CD4-positive, alpha-beta T cell (primary cell): ENCODE data around the gene LMX1B. TPM values are rescaled to one million over a fixed set of nuclear protein-coding genes. Genes with fewer than 3 reads are reported as not detected.
"Not testable (repeated sequence)": the region's sequence is repeated elsewhere in the genome, so short reads cannot be mapped to it uniquely, and the experiment has no call there.

ENCODE experiments used
- ATAC-seq: fragments of 200-7000 bp; cut with Tn5 transposase; one replicate; pipeline ENCODE4 v1.10.0; 2022; ENCODE audit warnings: mild to moderate bottlenecking; ENCODE audit not compliant: poor library complexity
- CTCF ChIA-PET: fragments of 350-600 bp; sonication (Branson Sonifier 250); formaldehyde crosslinking; loops from one replicate; lab custom pipeline; 2021; ENCODE audit warnings: antibody characterized with exemption, inconsistent platforms; lab: Charles Lee
- POLR2A ChIA-PET: fragments of 350-600 bp; sonication (Branson Sonifier 250); formaldehyde crosslinking; loops from one replicate; lab custom pipeline; 2021; ENCODE audit warnings: antibody characterized with exemption, inconsistent platforms; lab: Charles Lee
- DNase-seq, 14 experiments: peaks; one replicate each; pipeline ENCODE4 v3.0.0-alpha.2; 2013 to 2020; ENCODE audit warnings: mixed read lengths in 2 of 14
- H3K27ac ChIP-seq, 2 donors: one replicate each; pipeline versions ENCODE4 v1.5.1 to v1.7.0; 2013; ENCODE audit warnings: low read length in 2 of 2, low read depth in 1 of 2, mild to moderate bottlenecking in 1 of 2
- H3K27me3 ChIP-seq, 2 experiments: 1 replicate in 1 of 2; 2 replicates in 1 of 2; pipeline versions ENCODE4 v1.6.1 to v1.7.0; 2013; ENCODE audit warnings: low read length in 2 of 2, control low read depth in 1 of 2, mild to moderate bottlenecking in 1 of 2, moderate library complexity in 1 of 2; ENCODE audit not compliant: insufficient read depth in 2 of 2, control insufficient read depth in 1 of 2
- H3K36me3 ChIP-seq: one replicate; pipeline ENCODE4 v1.6.1; 2013; ENCODE audit warnings: low read length, control low read depth; ENCODE audit not compliant: insufficient read depth
- H3K4me1 ChIP-seq: one replicate; pipeline ENCODE4 v1.6.1; 2013; ENCODE audit warnings: low read length, control low read depth; ENCODE audit not compliant: insufficient read depth
- H3K4me3 ChIP-seq: one replicate; pipeline ENCODE4 v1.5.1; 2013; ENCODE audit warnings: mild to moderate bottlenecking, low read length, moderate library complexity
- H3K9me3 ChIP-seq, 2 experiments: 1 replicate in 1 of 2; 2 replicates in 1 of 2; pipeline versions ENCODE4 v1.6.1 to v1.7.0; 2013; ENCODE audit warnings: low read length in 2 of 2, mild to moderate bottlenecking in 2 of 2, control low read depth in 1 of 2, moderate library complexity in 1 of 2; ENCODE audit not compliant: control insufficient read depth in 1 of 2, insufficient read depth in 1 of 2
- H3K27ac Mint-ChIP-seq: one replicate; pipeline ENCODE4 v1.8.0; 2020; ENCODE audit warnings: mixed read lengths
- H3K27me3 Mint-ChIP-seq: one replicate; pipeline ENCODE4 v1.8.0; 2021; ENCODE audit warnings: mixed read lengths
- H3K36me3 Mint-ChIP-seq: one replicate; pipeline ENCODE4 v1.8.0; 2021; ENCODE audit warnings: low read depth, mixed read lengths
- H3K4me1 Mint-ChIP-seq: one replicate; pipeline ENCODE4 v1.8.0; 2021; ENCODE audit warnings: low read depth, mixed read lengths
- H3K4me3 Mint-ChIP-seq: one replicate; pipeline ENCODE4 v1.8.0; 2020; ENCODE audit warnings: mild to moderate bottlenecking, mixed read lengths
- H3K9me3 Mint-ChIP-seq: one replicate; pipeline ENCODE4 v1.8.0; 2020; ENCODE audit warnings: mixed read lengths
- intact Hi-C, 2 experiments: fragments of 100-400 bp; cut with DNase I in 1 of 2; cut with micrococcal nuclease in 1 of 2; formaldehyde crosslinking; loops; one replicate each; pipeline versions ENCODE4 v1.15.1 to v1.9.0; 2023 to 2025; cut with DNase I, micrococcal nuclease
- total RNA-seq, 174 experiments: library from RNA in 2 of 174; stranded (reverse) in 2 of 174; gene quantifications; one replicate each; pipeline ENCODE4 v1.2.3 and lab custom pipeline; 2021 to 2026
- TF ChIP-seq, protein P1 (sequence below): fragments of 200-600 bp; IDR thresholded peaks from one replicate; pipeline ENCODE4 v1.8.0; 2022; ENCODE audit warnings: antibody characterized with exemption, mild to moderate bottlenecking

The LMX1B gene
- total RNA-seq, 2 experiments from 2014 or later: not detected

DNA sequence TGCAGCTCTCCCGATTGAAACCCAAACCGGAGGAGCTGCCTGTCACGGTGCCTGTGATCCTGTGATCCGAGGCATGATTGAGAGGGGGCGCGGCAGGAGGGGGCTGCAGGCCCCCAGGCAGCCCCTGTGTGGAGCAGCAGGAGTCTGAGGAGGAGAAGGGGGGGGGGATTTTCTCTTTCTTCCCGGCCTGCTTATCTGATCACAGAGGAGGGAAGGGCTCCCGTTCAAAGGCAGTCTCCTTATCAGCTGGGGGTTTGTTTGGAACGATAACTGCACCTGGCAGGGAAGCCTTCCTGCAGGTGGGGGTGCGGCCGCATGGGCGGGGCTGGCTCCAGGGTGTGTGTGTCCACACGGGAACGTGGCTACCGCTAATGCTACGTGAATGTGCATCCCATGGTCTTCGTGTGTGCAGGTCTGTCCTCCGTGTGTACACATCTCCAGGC, 38.4 kb downstream of the LMX1B start:
- intact Hi-C loops: no loop called here
- Mint-ChIP-seq H3K27me3 (peaks cover 83% of the 10 kb centered on the region), H3K36me3 (no peaks in the 10 kb centered on the region), H3K4me1 (no peaks in the 10 kb centered on the region), H3K9me3 (no peaks in the 10 kb centered on the region), H3K4me3 (no peak overlapping the region), H3K27ac (no peak overlapping the region)
- ChIA-PET POLR2A (no interaction called here), CTCF (no interaction called here)
- ATAC-seq (no peak), DNase-seq (no peak)
- peaks cover 33 to 64% of the 10 kb centered on the region in 2 experiments for H3K27me3 ChIP-seq
- H3K4me1 ChIP-seq: peaks cover 6% of the 10 kb centered on the region
- no peak overlapping the region for H3K4me3 ChIP-seq
- TF ChIP-seq, protein P1, sequence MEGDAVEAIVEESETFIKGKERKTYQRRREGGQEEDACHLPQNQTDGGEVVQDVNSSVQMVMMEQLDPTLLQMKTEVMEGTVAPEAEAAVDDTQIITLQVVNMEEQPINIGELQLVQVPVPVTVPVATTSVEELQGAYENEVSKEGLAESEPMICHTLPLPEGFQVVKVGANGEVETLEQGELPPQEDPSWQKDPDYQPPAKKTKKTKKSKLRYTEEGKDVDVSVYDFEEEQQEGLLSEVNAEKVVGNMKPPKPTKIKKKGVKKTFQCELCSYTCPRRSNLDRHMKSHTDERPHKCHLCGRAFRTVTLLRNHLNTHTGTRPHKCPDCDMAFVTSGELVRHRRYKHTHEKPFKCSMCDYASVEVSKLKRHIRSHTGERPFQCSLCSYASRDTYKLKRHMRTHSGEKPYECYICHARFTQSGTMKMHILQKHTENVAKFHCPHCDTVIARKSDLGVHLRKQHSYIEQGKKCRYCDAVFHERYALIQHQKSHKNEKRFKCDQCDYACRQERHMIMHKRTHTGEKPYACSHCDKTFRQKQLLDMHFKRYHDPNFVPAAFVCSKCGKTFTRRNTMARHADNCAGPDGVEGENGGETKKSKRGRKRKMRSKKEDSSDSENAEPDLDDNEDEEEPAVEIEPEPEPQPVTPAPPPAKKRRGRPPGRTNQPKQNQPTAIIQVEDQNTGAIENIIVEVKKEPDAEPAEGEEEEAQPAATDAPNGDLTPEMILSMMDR: no peak
- H3K9me3 ChIP-seq: peaks cover 0 to 7% of the 10 kb centered on the region in 2 experiments
- H3K36me3 ChIP-seq: no peaks in the 10 kb centered on the region
- H3K27ac ChIP-seq: no peak overlapping the region

DNA sequence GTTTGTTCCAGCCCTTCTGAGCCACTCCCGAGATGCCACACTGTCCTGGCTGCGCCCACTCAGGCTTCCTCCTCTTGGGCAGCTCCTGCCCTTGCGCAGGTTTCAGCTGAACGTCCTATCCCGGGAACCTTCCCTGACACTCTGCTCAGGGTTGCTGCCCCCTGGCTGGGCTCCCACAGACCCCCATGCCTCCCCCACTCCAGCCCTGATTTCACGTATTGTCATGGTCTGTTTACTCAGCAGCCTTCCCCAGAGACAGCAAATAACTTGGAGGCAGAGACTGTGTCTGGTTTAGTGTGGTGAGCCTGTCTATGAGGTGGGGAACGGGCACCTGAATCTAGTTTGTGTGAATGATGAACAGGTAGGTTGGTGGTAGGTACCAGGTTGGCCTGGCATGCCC, 40.4 kb downstream of the LMX1B start:
- TF ChIP-seq, protein P1: no peak
- Histone ChIP-seq H3K36me3 (no peaks in the 10 kb centered on the region), H3K27ac (no peak overlapping the region), H3K4me1 (peaks cover 6% of the 10 kb centered on the region), H3K27me3 (peaks cover 28 to 49% of the 10 kb centered on the region in 2 experiments), H3K4me3 (no peak overlapping the region), H3K9me3 (peaks cover 0 to 10% of the 10 kb centered on the region in 2 experiments)
- Mint-ChIP-seq H3K9me3 (no peaks in the 10 kb centered on the region), H3K27me3 (peaks cover 72% of the 10 kb centered on the region), H3K36me3 (no peaks in the 10 kb centered on the region), H3K4me1 (no peaks in the 10 kb centered on the region), H3K27ac (no peak overlapping the region), H3K4me3 (no peak overlapping the region)
- intact Hi-C loops: no loop called here
- ATAC-seq (no peak), DNase-seq (no peak)
- CTCF ChIA-PET: no interaction called here
- POLR2A ChIA-PET: no interaction called here

DNA sequence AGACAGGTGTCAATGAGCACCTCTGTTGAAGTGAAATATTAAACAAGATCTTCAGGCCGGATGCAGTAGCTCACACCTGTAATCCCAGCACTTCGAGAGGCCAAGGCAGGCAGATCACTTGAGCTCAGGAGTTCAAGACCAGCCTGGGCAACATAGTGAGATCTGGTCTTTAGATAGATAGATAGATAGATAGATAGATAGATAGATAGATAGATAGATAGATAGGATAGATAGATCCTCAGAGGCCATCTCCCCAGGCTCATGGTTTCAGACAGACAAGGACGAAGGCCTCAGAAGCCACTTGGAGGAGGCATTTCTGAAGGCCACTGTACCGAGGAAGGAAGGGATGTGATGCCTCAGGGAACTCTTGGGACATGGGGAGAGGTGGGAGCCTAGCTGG, 42.5 kb downstream of the LMX1B start:
- not testable (repeated sequence) for H3K36me3 Mint-ChIP-seq

DNA sequence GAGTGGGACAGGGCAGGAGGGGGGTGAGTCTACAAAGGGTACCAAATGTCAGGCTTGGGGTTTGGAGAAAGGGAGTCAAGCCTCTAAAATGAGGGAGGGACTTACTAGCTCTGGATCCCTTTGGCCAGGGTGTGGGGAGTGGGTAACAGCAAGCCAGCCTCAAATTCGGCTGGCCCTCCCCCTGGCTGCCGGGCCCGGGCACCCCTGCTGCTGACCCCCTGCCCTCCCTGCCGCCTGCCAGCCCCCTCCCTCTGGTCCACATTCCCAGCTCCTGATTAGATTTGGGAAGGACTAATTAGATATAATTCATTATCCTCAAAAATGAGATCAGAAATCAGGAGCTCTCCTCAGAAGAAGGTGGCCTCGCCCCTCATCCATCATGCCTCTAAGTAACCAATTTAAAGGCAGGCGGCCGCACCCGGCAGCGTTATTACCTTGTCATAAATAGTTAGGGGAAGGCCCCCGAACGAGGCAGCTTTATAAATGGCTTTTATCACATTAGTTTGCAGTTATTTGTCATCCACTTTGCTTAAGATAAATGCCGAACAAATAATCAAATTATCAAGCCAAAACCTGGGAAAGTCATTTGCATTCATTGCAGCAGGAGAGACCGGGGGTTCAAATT, 44.6 kb downstream of the LMX1B start:
- intact Hi-C loops: no loop called here
- Mint-ChIP-seq H3K36me3 (no peaks in the 10 kb centered on the region), H3K27ac (no peak overlapping the region), H3K4me1 (no peaks in the 10 kb centered on the region), H3K9me3 (no peaks in the 10 kb centered on the region), H3K27me3 (peaks cover 68% of the 10 kb centered on the region), H3K4me3 (no peak overlapping the region)
- ChIA-PET CTCF (no interaction called here), POLR2A (interaction anchor here (0.6 kb wide), 1 partner anchor 914 kb away, joined by 3 read pairs; no protein-coding TSS in a partner anchor)
- no peak for DNase-seq
- no peak overlapping the region for H3K4me3 ChIP-seq
- TF ChIP-seq, protein P1: no peak
- H3K4me1 ChIP-seq: no peaks in the 10 kb centered on the region
- peaks cover 8 to 26% of the 10 kb centered on the region in 2 experiments for H3K27me3 ChIP-seq
- no peak overlapping the region for H3K27ac ChIP-seq
- peaks cover 0 to 4% of the 10 kb centered on the region in 2 experiments for H3K9me3 ChIP-seq
- no peak for ATAC-seq
- H3K36me3 ChIP-seq: no peaks in the 10 kb centered on the region

More for the DNA sequence above, 42.5 kb downstream of the LMX1B start:
- H3K4me1 ChIP-seq, H3K9me3 ChIP-seq, intact Hi-C loops, H3K4me3 ChIP-seq, POLR2A ChIA-PET, H3K9me3 Mint-ChIP-seq, ATAC-seq, H3K4me3 Mint-ChIP-seq, CTCF ChIA-PET, H3K36me3 ChIP-seq, DNase-seq, H3K27ac Mint-ChIP-seq, H3K4me1 Mint-ChIP-seq, H3K27ac ChIP-seq: not testable (repeated sequence)
- peaks cover 20 to 34% of the 10 kb centered on the region in 2 experiments for H3K27me3 ChIP-seq
- peaks cover 72% of the 10 kb centered on the region for H3K27me3 Mint-ChIP-seq
